DMS 273 (cell line): ENCODE data around the gene KIF19.
"Not testable (repeated sequence)": the region's sequence is repeated elsewhere in the genome, so short reads cannot be mapped to it uniquely, and the experiment has no call there.

ENCODE experiments used
- DNase-seq: peaks from one replicate; lab custom pipeline; 2025; ENCODE audit not compliant: unreplicated experiment; lab: John Stamatoyannopoulos, UW

KIF19 gene

DNA sequence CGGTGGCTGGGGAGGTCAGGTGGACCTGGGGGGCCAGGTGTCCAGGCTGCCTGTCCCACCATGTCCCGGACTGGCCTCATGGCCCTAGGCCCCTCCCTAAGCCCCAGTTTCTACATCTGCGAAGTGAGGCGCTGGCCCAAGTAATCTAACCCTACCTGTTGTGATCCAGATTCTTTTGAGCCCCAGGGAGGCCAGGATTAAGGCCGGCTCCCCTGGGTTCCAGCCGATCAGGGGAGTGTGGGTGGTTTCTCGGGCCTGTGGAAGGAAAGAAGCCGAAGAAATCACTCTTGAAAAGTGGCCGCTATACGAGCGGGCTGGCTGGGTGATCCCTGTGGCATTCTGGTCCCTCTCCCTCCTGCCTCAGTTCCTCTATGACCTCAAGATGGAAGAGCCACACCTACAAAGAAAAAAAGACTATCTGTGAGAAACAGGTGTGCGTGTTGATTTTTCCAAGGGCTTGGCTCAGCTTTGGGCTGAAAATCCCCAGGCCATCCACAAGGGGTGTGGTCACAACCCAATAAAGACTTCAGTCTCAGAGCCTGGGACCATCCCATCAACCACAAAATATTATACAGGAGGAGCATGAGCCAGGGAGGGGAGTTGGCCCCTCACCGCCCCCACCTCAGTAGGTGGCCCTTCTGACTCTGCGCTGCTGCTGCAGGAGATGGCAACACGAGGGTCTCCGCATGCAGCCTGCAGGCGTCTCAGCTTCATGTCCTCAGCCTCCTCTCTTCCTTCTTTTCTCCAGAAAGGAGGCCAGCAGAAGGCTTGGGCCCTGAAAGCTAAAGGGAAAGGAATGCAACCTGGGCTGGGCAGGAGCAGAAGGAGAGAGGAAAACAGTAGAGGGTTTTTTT, 61.6 kb downstream of the KIF19 start:
- DNase-seq, result no peak

DNA sequence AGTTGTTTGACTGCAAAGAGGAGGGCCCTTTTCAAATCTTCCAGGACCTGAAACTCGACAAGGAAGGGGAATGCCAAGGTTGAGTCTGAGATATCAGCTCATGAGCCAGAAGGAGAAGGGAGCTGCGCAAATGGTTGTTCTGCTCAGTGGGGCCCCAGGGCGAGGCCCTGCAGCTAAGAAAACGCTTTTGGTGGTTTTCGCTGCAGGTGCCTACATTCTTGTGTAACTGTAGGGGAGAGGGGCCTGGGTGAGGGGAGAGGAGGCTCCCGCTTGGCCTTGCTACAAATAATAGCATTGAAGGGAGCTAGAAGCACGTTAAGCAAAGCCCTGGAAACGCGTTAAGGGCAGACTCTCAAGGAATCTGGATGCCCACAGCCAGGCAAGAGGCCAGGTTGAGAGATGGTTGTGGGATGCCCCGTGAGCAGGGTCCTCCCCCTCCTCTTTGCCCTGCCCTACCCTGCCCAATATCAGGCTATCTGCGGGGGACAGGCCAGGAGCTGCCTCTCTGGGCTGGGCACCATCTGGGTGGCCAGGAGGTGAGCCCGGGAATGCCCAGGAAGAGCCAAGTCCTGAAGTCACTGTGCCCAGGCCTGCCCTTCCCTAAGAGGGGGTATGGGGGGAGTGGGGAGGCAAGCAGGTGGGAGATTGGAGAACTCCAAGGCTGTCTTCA, 63.2 kb downstream of the KIF19 start:
- DNase-seq, result peak; percentile 52

DNA sequence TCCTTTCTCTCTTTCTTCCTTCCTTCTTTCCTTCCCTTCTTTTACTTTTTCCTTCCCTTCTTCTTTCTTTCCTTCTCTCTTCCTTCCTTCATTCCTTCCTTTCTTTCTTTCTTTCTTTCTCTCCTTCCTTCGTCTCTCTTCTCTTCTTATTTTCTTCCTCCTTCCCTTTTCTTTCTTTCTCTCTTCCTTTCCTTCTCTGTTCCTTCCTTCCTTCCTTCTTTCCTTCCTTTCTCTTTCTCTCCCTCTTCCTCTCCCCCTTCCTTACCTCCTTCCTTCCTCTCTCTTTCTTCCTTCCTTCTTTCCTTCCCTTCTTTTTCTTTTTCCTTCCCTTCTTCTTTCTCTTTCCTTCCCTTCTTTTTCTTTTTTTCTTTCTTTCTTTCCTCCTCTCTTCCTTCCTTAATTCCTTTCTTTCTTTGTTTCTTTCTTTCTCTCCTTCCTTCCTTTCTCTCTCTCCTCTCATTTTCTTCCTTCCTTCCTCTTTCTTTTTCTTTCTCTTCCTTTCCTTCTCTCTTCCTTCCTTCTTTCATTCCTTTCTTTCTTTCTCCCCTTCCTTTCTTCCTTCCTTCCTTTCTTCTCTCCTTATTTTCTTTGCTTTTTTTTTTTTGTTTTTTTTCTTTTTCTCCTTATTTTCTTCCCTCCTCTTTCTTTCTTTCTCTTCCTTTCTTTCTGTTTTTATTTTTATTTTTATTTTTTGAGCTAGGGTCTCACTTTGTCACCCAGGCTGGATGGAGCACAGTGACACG, 64.1 kb downstream of the KIF19 start:
- no peak for DNase-seq

GRCh38 chr17:74390680-74391653, 64.9 kb downstream of the KIF19 start:
- DNase-seq, result no peak

DNA sequence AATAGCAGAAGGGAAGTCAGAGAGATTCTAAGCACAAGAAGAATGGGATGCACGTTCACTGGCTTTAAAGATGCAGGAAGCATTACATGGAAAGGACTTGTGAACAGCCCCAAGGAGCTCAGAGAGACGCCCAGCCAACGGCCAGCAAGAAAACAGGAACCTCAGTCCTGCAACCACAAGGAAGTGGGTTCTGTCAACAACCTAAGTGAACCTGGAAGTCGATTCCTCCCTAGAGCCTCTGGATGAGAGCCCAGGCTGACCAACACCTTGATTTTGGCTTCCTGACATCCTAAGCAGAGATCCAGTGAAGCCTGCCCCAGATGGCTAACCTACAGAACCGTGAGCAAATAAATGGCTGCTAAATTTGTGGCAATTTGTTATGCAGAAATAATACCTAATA, 65.7 kb downstream of the KIF19 start:
- DNase-seq, result no peak

- peak; percentile 54 for DNase-seq
These were observed 66.8 kb downstream of the KIF19 start for GRCh38 chr17:74392848-74393247.

DNA sequence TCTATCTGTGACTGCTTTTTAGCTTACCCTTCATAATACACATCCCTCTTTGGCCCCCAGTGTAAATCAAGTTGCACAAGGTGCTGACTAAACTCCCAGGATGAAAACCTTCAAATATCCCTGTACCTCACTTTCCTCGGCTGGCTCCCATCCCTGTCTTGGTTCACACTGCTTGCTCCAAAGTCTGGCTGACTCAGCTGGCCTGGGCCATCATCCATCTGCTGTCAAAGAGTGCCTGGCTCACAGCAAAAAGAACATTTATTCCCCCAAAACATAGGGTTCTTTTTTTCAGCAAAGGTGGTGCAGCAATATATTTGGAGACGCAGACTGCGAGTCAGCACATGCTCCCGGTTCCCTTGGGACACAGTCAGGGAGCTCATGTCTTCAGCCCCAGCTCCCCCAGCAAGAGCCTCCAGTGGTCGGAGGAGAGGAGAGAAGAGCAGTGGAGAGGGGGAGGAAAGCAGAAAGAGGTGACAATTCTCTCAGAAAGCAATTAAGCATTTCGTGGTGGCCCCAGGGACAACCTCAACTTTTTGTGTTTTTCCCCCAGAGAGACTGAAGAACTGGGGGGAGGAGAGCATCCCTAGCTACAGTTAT, 67.4 kb downstream of the KIF19 start:
- DNase-seq, result peak; percentile 28

GRCh38 chr17:74394275-74394950, 68.4 kb downstream of the KIF19 start:
- no peak for DNase-seq

GRCh38 chr17:74394977-74395376, 69.0 kb downstream of the KIF19 start:
- DNase-seq, result no peak

DNA sequence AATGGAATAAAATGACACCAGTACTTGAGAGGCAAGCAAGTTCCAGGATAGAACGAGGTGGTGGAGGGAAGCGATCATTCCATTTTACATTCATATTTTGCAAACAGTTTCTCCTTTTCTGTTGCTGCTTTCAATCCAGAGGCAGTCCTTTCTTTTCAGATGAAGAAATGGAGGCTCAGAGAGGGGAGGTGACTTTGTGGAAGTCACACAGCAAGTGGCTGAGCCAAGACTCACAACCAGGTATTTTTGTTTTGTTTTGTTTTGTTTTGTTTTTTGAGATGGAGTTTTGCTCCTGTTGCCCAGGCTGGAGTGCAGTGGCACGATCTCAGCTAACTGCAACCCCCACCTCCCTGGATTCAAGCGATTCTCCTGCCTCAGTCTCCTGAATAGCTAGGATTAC, 70.5 kb downstream of the KIF19 start:
- DNase-seq, result no peak

- no peak for DNase-seq
These were observed 76.0 kb downstream of the KIF19 start for GRCh38 chr17:74402048-74402447.

GRCh38 chr17:74403512-74404137, 77.6 kb downstream of the KIF19 start:
- DNase-seq, result no peak

DNA sequence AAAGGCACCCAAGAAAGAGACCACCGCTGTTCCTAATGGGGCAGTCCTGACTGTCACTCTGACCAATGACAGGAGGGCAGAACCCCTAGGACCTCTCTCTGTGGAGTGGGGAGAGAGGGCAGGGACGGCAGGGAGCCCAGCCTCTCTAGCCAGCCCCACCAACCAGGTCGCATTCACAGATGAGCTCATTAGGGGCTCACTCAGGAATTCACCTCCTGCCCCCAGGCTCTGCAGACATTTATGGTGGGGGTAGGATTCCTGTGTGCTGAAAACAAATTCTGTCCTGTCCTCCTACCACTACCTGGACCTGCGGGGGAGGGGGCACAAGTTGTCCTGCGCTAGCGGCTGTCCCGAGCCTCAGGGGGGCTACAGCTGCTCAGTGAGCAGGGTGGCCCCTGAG, 78.2 kb downstream of the KIF19 start:
- no peak for DNase-seq

- DNase-seq, result peak; percentile 47
These were observed 78.8 kb downstream of the KIF19 start for GRCh38 chr17:74404789-74405188.

DNA sequence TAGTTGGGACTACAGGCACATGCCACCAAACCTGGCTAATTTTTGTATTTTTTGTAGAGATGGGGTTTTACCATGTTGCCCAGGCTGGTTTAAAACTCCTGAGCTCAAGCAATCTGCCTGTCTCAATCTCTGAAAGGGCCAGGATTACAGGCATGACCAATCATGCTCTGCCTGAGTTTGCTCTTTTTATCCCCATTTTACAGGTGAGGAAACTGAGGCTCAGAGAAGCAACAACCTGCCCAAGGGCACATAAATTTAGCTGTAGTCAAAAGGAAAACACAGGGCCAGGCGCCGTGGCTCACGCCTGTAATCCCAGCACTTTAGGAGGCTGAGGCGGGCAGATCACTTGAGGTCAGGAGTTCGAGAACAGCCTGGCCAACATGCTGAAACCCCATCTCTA, 79.3 kb downstream of the KIF19 start:
- DNase-seq, result not testable (repeated sequence)
